ENCODE measurements around the gene IQCH.

- TF ChIP-seq GATA3 (IDR thresholded peaks at IDR 0.05; ENCODE audit: low read depth, low read length) (no peak), GATA2 (IDR thresholded peaks at IDR 0.05; ENCODE audit: low read depth, low read length) (no peak)
These were observed 130.2 kb downstream of the IQCH start for GRCh38 chr15:67384761-67385160.

All from SH-SY5Y (cell line).